ENCODE data around the gene LARGE1. TPM values are rescaled to one million over a fixed set of nuclear protein-coding genes. Genes with fewer than 3 reads are reported as not detected.

Gene LARGE1
- total and polyA plus RNA-seq, 2 of the 13 experiments (the other 11 are each of a cell fraction or from before 2014, with no cell fraction given) = 8.4 to 11.0 TPM

DNA sequence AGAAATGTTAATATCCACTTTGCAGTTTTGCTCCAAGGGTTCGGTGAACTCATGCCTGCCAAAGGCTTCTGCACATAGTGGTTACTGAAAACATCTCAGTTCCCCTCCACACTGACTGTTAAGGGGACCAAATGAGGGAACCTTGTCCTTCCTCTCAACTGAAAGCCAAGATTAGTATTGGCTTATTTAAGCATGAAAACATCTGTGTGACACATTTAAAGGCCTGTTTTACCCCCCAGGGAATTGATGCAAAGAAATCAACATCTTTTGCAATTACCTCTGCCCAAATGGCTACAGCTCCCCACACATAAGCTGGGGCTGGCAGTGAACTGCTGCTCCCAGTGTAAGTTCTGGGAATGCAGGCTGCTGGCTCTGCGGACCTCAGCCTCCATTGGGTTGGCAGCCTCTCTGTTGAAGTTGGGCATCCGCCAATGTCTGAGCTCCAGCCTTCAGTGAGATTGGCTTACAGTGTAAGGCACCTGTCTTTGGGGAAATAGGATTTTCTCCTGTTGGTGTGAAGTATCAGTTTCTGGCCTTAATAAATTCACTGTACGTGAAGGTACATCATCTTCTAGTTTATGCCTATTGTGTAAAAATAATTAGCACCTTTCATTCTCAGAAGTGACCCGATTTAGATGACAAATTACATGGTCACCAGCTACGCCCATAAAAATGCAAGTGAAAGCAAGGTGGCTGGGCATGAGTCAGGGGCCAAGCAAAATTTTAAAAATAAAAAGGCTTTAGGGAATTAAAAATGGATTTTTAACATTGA, 648.7 kb downstream of the LARGE1 start (continued):
- TF ChIP-seq, protein P1, sequence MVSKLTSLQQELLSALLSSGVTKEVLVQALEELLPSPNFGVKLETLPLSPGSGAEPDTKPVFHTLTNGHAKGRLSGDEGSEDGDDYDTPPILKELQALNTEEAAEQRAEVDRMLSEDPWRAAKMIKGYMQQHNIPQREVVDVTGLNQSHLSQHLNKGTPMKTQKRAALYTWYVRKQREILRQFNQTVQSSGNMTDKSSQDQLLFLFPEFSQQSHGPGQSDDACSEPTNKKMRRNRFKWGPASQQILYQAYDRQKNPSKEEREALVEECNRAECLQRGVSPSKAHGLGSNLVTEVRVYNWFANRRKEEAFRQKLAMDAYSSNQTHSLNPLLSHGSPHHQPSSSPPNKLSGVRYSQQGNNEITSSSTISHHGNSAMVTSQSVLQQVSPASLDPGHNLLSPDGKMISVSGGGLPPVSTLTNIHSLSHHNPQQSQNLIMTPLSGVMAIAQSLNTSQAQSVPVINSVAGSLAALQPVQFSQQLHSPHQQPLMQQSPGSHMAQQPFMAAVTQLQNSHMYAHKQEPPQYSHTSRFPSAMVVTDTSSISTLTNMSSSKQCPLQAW (CRISPR knock-in tag; IDR thresholded peaks at IDR 0.05) = no peak
- TF ChIP-seq, protein P2, sequence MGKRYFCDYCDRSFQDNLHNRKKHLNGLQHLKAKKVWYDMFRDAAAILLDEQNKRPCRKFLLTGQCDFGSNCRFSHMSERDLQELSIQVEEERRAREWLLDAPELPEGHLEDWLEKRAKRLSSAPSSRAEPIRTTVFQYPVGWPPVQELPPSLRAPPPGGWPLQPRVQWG (CRISPR knock-in tag; IDR thresholded peaks at IDR 0.05; ENCODE audit: borderline replicate concordance, low read depth) = no peak
- TF ChIP-seq ATAD3A (CRISPR knock-in tag; IDR thresholded peaks at IDR 0.05) (no peak), BRD4 (CRISPR knock-in tag; IDR thresholded peaks at IDR 0.05) (no peak), CBX5 (CRISPR knock-in tag; IDR thresholded peaks at IDR 0.05; ENCODE audit: borderline replicate concordance) (no peak), HMGA1 (CRISPR knock-in tag; conservative IDR thresholded peaks at IDR 0.05) (no peak), KLF6 (CRISPR knock-in tag; IDR thresholded peaks at IDR 0.05) (0 out of 2 replicates have a peak, but pooled peaks have one; percentile 16), XBP1 (CRISPR knock-in tag; IDR thresholded peaks at IDR 0.05) (no peak), ZNF549 (CRISPR knock-in tag; IDR thresholded peaks at IDR 0.05) (no peak), ISL2 (CRISPR knock-in tag; IDR thresholded peaks at IDR 0.05) (no peak), ZNF547 (CRISPR knock-in tag; IDR thresholded peaks at IDR 0.05) (no peak), MTF2 (CRISPR knock-in tag; IDR thresholded peaks at IDR 0.05; ENCODE audit: borderline replicate concordance) (no peak), LCORL (IDR thresholded peaks at IDR 0.05) (no peak), LCORL (CRISPR knock-in tag; IDR thresholded peaks at IDR 0.05) (no peak), ZNF782 (CRISPR knock-in tag; IDR thresholded peaks at IDR 0.05; ENCODE audit: borderline replicate concordance) (no peak), FOSL1 (CRISPR knock-in tag; IDR thresholded peaks at IDR 0.05; ENCODE audit: borderline replicate concordance) (no peak), ZNF263 (CRISPR knock-in tag; IDR thresholded peaks at IDR 0.05) (0 out of 2 replicates have a peak, but pooled peaks have one; percentile 10), ZNF138 (CRISPR knock-in tag; IDR thresholded peaks at IDR 0.05; ENCODE audit: low read depth) (no peak), CHD4 (IDR thresholded peaks at IDR 0.05; ENCODE audit: borderline replicate concordance, low read length) (no peak), KDM6A (CRISPR knock-in tag; IDR thresholded peaks at IDR 0.05; ENCODE audit: low read depth) (no peak), NR2F6 (IDR thresholded peaks at IDR 0.05) (no peak), NR2F6 (CRISPR knock-in tag; IDR thresholded peaks at IDR 0.05) (no peak)
- TF ChIP-seq, protein P3, sequence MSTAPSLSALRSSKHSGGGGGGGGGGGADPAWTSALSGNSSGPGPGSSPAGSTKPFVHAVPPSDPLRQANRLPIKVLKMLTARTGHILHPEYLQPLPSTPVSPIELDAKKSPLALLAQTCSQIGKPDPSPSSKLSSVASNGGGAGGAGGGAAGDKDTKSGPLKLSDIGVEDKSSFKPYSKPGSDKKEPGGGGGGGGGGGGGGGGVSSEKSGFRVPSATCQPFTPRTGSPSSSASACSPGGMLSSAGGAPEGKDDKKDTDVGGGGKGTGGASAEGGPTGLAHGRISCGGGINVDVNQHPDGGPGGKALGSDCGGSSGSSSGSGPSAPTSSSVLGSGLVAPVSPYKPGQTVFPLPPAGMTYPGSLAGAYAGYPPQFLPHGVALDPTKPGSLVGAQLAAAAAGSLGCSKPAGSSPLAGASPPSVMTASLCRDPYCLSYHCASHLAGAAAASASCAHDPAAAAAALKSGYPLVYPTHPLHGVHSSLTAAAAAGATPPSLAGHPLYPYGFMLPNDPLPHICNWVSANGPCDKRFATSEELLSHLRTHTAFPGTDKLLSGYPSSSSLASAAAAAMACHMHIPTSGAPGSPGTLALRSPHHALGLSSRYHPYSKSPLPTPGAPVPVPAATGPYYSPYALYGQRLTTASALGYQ (CRISPR knock-in tag; IDR thresholded peaks at IDR 0.05) = 0 out of 2 replicates have a peak, but pooled peaks have one; percentile 14
- TF ChIP-seq, protein P4, sequence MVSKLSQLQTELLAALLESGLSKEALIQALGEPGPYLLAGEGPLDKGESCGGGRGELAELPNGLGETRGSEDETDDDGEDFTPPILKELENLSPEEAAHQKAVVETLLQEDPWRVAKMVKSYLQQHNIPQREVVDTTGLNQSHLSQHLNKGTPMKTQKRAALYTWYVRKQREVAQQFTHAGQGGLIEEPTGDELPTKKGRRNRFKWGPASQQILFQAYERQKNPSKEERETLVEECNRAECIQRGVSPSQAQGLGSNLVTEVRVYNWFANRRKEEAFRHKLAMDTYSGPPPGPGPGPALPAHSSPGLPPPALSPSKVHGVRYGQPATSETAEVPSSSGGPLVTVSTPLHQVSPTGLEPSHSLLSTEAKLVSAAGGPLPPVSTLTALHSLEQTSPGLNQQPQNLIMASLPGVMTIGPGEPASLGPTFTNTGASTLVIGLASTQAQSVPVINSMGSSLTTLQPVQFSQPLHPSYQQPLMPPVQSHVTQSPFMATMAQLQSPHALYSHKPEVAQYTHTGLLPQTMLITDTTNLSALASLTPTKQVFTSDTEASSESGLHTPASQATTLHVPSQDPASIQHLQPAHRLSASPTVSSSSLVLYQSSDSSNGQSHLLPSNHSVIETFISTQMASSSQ (IDR thresholded peaks at IDR 0.05; ENCODE audit: low read depth) = no peak
- TF ChIP-seq, protein P4 (CRISPR knock-in tag; IDR thresholded peaks at IDR 0.05; ENCODE audit: borderline replicate concordance) = no peak
